ENCODE data around the gene DEXI.

GRCh38 chr16:10957771-10958482, 15.7 kb upstream of the DEXI start:
- no peak for TF ChIP-seq CTCF (IDR thresholded peaks at IDR 0.05 in 8 of 11, conservative IDR thresholded peaks at IDR 0.05 in 3 of 11)
- no peak for TF ChIP-seq POLR2A (IDR thresholded peaks at IDR 0.05)

Measured in spleen (tissue), 7 donors.